H1 (cell line): ENCODE measurements around the gene HMGA1. TPM values are rescaled to one million over a fixed set of nuclear protein-coding genes. Genes with fewer than 3 reads are reported as not detected.

Experiments
- CHD2 ChIP-seq: IDR thresholded peaks from 2 replicates; pipeline ENCODE4 v1.6.1; 2012; ENCODE audit warnings: low read length, improper control_type of control experiment
- CHD7 ChIP-seq: fragments of 300-600 bp; sonication (generic); IDR thresholded peaks from 2 replicates; pipeline ENCODE4 v1.7.1; 2012; ENCODE audit warnings: low read length, moderate library complexity, mild to moderate bottlenecking, inconsistent platforms; ENCODE audit not compliant: insufficient replicate concordance
- CTBP2 ChIP-seq: IDR thresholded peaks from 2 replicates; pipeline ENCODE4 v1.7.0; 2011; ENCODE audit warnings: borderline replicate concordance, mild to moderate bottlenecking, moderate library complexity, mixed read lengths, low read length; ENCODE audit not compliant: insufficient read depth, insufficient read length
- E2F6 ChIP-seq: IDR thresholded peaks from 2 replicates; pipeline ENCODE4 v1.6.1; 2012; ENCODE audit warnings: inconsistent platforms
- EGR1 ChIP-seq: IDR thresholded peaks from 2 replicates; pipeline ENCODE4 v1.6.1; 2011; ENCODE audit warnings: low read depth, low read length, borderline replicate concordance
- MAX ChIP-seq: IDR thresholded peaks from 2 replicates; pipeline ENCODE4 v1.6.1; 2012; ENCODE audit warnings: inconsistent platforms
- NANOG ChIP-seq: IDR thresholded peaks from 2 replicates; pipeline ENCODE4 v1.6.1; 2011; ENCODE audit warnings: low read length, low read depth, mild to moderate bottlenecking, inconsistent platforms; ENCODE audit not compliant: insufficient read depth, poor library complexity, severe bottlenecking
- PHF8 ChIP-seq: fragments of 200-600 bp; sonication (generic); conservative IDR thresholded peaks from 2 replicates; pipeline ENCODE4 v1.7.1; 2012; ENCODE audit warnings: low read depth, mild to moderate bottlenecking, inconsistent platforms, low read length, moderate library complexity
- polyA plus RNA-seq, 7 experiments: library from polyadenylated mRNA; depleted of rRNA in 3 of 7; stranded (reverse) in 5 of 7; unstranded in 2 of 7; fragments of >200 nt in 5 of 7; fragments of 200-250 nt in 2 of 7; gene quantifications; 1 replicate in 5 of 7; 2 replicates in 1 of 7; 4 replicates in 1 of 7; pipeline versions ENCODE4 v1.2.1 to v1.2.3, GENCODE V29; 2011 to 2013; ENCODE audit warnings: missing spikeins in 2 of 7, mixed read lengths in 2 of 7
- total RNA-seq: library from RNA; stranded (reverse); fragmentation: NEBNext Ultra II Directional; extraction: Animal tissue kit (Norgen Biotek cat#: 25700); gene quantifications from 2 replicates; pipeline ENCODE4 v1.2.1, GENCODE V29; 2021

The HMGA1 gene
- total and polyA plus RNA-seq, 2 of the 8 experiments (the other 6 are each of a cell fraction or from before 2014, with no cell fraction given) = 1,557 to 2,636 TPM

- no peak for TF ChIP-seq CHD7
- no peak for TF ChIP-seq CHD2
- TF ChIP-seq NANOG = no peak
- TF ChIP-seq MAX = no peak
- TF ChIP-seq PHF8 = no peak
- TF ChIP-seq E2F6 = no peak
- TF ChIP-seq EGR1 = no peak
- TF ChIP-seq CTBP2 = no peak
Measured at GRCh38 chr6:34202329-34203201, 34.1 kb upstream of the HMGA1 start (continued).
